ENCODE measurements around the gene ZNF148.

DNA sequence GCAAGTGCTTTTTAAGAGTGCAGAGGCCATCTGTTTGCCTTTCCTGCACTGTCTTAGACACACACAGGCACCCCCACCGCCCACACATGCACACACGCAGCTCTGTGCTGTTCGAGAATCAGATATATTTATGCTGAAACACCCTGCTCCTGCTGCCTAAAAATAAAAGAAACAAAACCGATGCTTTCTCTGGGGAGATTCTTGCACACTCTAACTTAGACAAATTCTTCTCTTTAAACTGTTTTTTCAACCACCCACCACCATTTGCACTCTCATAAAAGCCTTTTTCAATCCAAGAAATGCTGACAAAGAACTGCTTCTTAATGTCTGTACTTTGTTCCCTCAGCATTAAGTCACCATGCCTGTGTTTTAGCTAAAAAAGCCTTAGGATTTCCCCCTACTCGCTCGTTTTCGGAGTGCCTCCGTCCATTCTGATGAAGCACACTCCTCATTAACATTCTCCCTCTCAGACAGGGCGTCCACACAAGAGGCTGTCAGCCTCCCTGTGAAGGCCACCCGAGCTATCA, 188.8 kb downstream of the ZNF148 start:
- TF ChIP-seq ZNF274 (IDR thresholded peaks at IDR 0.05; ENCODE audit: low read depth, low read length) (no peak), YY1 (IDR thresholded peaks at IDR 0.05; ENCODE audit: insufficient read depth, insufficient read length) (no peak), SUZ12 (IDR thresholded peaks at IDR 0.05; ENCODE audit: extremely low read depth, insufficient read depth, insufficient read length) (no peak)
